NK-92 treated with Interleukin-12 subunit alpha and Interleukin-12 subunit beta, amount 100 ng/mL, for 24 hours (cell line): Measurements from ENCODE around the gene PAWR.

Experiments
- DNase-seq: peaks from one replicate; lab custom pipeline; 2025; lab: John Stamatoyannopoulos, UW

Gene PAWR

GRCh38 chr12:79690638-79691510 is at the start of gene PAWR:
PAWR (minus strand) TSS chr12:79690964; CDS start chr12:79690244, 720 bp downstream.
- DNase-seq = no peak

GRCh38 chr12:79737875-79738718 is 47.3 kb upstream of the PAWR start:
- no peak for DNase-seq

GRCh38 chr12:79732638-79733037 is 41.9 kb upstream of the PAWR start:
- no peak for DNase-seq

GRCh38 chr12:79725987-79726386 is 35.2 kb upstream of the PAWR start:
- DNase-seq = no peak

- DNase-seq = no peak
Measured at GRCh38 chr12:79717006-79717405, 26.2 kb upstream of the PAWR start.

- no peak for DNase-seq
Measured at GRCh38 chr12:79715308-79715707, 24.5 kb upstream of the PAWR start.

- DNase-seq = no peak
Measured at GRCh38 chr12:79710707-79711483, 20.1 kb upstream of the PAWR start.

GRCh38 chr12:79707830-79708229 is 17.1 kb upstream of the PAWR start:
- no peak for DNase-seq

- DNase-seq = no peak
Measured at GRCh38 chr12:79706676-79707075, 15.9 kb upstream of the PAWR start.

GRCh38 chr12:79706156-79706555 is 15.4 kb upstream of the PAWR start:
- DNase-seq = no peak

- DNase-seq = no peak
Measured at GRCh38 chr12:79698966-79699365, 8.2 kb upstream of the PAWR start.

- DNase-seq = no peak
Measured at GRCh38 chr12:79696416-79696815, 5.7 kb upstream of the PAWR start.

GRCh38 chr12:79692860-79693577 is 2.3 kb upstream of the PAWR start:
- no peak for DNase-seq

- DNase-seq = no peak
Measured at GRCh38 chr12:79691511-79692248, 916 bp upstream of the PAWR start.

- no peak for DNase-seq
Measured at GRCh38 chr12:79690142-79690637, 574 bp downstream of the PAWR start.

GRCh38 chr12:79689477-79690141 is 1.2 kb downstream of the PAWR start:
- no peak for DNase-seq

GRCh38 chr12:79689061-79689476 is 1.7 kb downstream of the PAWR start:
- DNase-seq = no peak

GRCh38 chr12:79688376-79689060 is 2.2 kb downstream of the PAWR start:
- DNase-seq = no peak

- no peak for DNase-seq
Measured at GRCh38 chr12:79687711-79688260, 3.0 kb downstream of the PAWR start.
